ENCODE results near the gene CEBPE.

Gene CEBPE

GRCh38 chr14:23119363-23120327 lies 590 bp upstream of the CEBPE start:
- Histone ChIP-seq H3K36me3 (replicated peaks) (no peaks in the 10 kb centered on the region), H3K27me3 (replicated peaks) (no peaks in the 10 kb centered on the region), H3K27ac (no peak overlapping the region), H3K4me3 (ENCODE audit: low read depth, low read length) (no peak overlapping the region)
- TF ChIP-seq, protein P1, sequence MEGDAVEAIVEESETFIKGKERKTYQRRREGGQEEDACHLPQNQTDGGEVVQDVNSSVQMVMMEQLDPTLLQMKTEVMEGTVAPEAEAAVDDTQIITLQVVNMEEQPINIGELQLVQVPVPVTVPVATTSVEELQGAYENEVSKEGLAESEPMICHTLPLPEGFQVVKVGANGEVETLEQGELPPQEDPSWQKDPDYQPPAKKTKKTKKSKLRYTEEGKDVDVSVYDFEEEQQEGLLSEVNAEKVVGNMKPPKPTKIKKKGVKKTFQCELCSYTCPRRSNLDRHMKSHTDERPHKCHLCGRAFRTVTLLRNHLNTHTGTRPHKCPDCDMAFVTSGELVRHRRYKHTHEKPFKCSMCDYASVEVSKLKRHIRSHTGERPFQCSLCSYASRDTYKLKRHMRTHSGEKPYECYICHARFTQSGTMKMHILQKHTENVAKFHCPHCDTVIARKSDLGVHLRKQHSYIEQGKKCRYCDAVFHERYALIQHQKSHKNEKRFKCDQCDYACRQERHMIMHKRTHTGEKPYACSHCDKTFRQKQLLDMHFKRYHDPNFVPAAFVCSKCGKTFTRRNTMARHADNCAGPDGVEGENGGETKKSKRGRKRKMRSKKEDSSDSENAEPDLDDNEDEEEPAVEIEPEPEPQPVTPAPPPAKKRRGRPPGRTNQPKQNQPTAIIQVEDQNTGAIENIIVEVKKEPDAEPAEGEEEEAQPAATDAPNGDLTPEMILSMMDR (IDR thresholded peaks at IDR 0.05; ENCODE audit: low read depth, low read length, missing control alignments) = no peak
- DNase-seq = no peak
- in situ Hi-C loops (cut with HindIII; ENCODE audit: low pct_ligation_motif_present, low sequenced_read_pairs) = no loop called here

DNA sequence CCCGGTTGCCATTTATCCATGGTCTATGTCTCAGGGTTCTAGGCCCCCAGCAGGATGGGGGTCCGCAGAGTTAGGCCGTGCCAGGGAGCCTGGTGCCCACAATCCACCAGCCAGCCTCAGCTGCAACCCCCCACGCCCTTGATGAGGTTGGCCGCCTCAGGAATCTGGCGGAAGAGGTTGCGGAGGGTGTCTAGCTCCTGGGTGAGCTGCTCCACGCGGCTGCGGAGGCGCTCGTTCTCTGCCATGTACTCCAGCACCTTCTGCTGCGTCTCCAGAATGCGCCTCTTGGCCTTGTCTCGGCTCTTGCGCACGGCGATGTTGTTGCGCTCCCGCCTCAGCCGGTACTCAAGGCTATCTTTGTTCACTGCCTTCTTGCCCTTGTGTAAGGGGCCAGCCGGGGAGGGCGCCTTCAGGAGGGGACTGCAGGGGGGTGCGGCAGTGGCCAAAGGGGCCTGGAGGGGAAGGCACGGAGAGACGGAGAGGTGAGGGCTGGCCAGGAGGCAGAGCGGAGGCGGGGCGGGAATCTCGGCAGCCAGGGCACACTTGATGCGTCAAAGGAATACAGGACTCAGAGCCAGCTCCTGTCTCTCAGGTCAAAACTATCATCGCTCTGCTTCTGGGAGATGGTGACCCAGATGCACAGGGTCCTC lies 1.6 kb downstream of the CEBPE start:
- Histone ChIP-seq H3K27me3 (replicated peaks) (no peaks in the 10 kb centered on the region), H3K36me3 (replicated peaks) (no peaks in the 10 kb centered on the region), H3K27ac (no peak overlapping the region), H3K4me3 (ENCODE audit: low read depth, low read length) (no peak overlapping the region)
- TF ChIP-seq, protein P1 (IDR thresholded peaks at IDR 0.05; ENCODE audit: low read depth, low read length, missing control alignments) = no peak
- in situ Hi-C loops (cut with HindIII; ENCODE audit: low pct_ligation_motif_present, low sequenced_read_pairs) = no loop called here
- no peak for DNase-seq

GRCh38 chr14:23115918-23116317 lies 3.1 kb downstream of the CEBPE start:
- no peak overlapping the region for H3K4me3 ChIP-seq (ENCODE audit: low read depth, low read length)
- H3K27ac ChIP-seq = peak overlapping the region; percentile 66
- H3K27me3 ChIP-seq (replicated peaks) = peaks cover 3% of the 10 kb centered on the region
- TF ChIP-seq, protein P1 (IDR thresholded peaks at IDR 0.05; ENCODE audit: low read depth, low read length, missing control alignments) = no peak
- H3K36me3 ChIP-seq (replicated peaks) = no peaks in the 10 kb centered on the region
- in situ Hi-C loops (cut with HindIII; ENCODE audit: low pct_ligation_motif_present, low sequenced_read_pairs) = no loop called here
- no peak for DNase-seq

GRCh38 chr14:23115039-23115731 lies 3.9 kb downstream of the CEBPE start:
- peak; percentile 93 for DNase-seq
- TF ChIP-seq, protein P1 (IDR thresholded peaks at IDR 0.05; ENCODE audit: low read depth, low read length, missing control alignments) = no peak
- peak overlapping the region; percentile 66 for H3K27ac ChIP-seq
- no peaks in the 10 kb centered on the region for H3K36me3 ChIP-seq (replicated peaks)
- in situ Hi-C loops (cut with HindIII; ENCODE audit: low pct_ligation_motif_present, low sequenced_read_pairs) = no loop called here
- peaks cover 4% of the 10 kb centered on the region for H3K27me3 ChIP-seq (replicated peaks)
- H3K4me3 ChIP-seq (ENCODE audit: low read depth, low read length) = peak overlapping the region; percentile 20

GRCh38 chr14:23114669-23115038 lies 4.4 kb downstream of the CEBPE start:
- no peak overlapping the region for H3K4me3 ChIP-seq (ENCODE audit: low read depth, low read length)
- H3K36me3 ChIP-seq (replicated peaks) = no peaks in the 10 kb centered on the region
- TF ChIP-seq, protein P1 (IDR thresholded peaks at IDR 0.05; ENCODE audit: low read depth, low read length, missing control alignments) = peak; percentile 38
- DNase-seq = no peak
- in situ Hi-C loops (cut with HindIII; ENCODE audit: low pct_ligation_motif_present, low sequenced_read_pairs) = no loop called here
- H3K27me3 ChIP-seq (replicated peaks) = peaks cover 4% of the 10 kb centered on the region
- peak overlapping the region; percentile 54 for H3K27ac ChIP-seq

Data from brain microvascular endothelial cell (primary cell).